GM10266 (cell line): Measurements from ENCODE around the gene SERPINF2.
"Not testable (repeated sequence)": the region's sequence is repeated elsewhere in the genome, so short reads cannot be mapped to it uniquely, and the experiment has no call there.

Experiments
- DNase-seq: peaks from one replicate; pipeline ENCODE4 v3.0.0; 2012; ENCODE audit errors: extremely low spot score
- CTCF ChIP-seq: IDR thresholded peaks from 2 replicates; pipeline ENCODE4 v1.5.1; 2012; ENCODE audit warnings: mild to moderate bottlenecking, low read depth; ENCODE audit not compliant: control insufficient read depth, insufficient read depth; ENCODE audit errors: missing control alignments

The SERPINF2 gene

GRCh38 chr17:1789936-1790335 lies 47.3 kb downstream of the SERPINF2 start:
- no peak for DNase-seq
- no peak for TF ChIP-seq CTCF

GRCh38 chr17:1792495-1793446 lies 50.1 kb downstream of the SERPINF2 start:
- no peak for TF ChIP-seq CTCF
- no peak for DNase-seq

GRCh38 chr17:1793447-1793806 lies 50.8 kb downstream of the SERPINF2 start:
- no peak for TF ChIP-seq CTCF
- DNase-seq, result no peak

- TF ChIP-seq CTCF, result no peak
- DNase-seq, result no peak
These were observed 54.1 kb downstream of the SERPINF2 start for GRCh38 chr17:1796800-1797199.

GRCh38 chr17:1797323-1797722 lies 54.7 kb downstream of the SERPINF2 start:
- TF ChIP-seq CTCF, result no peak
- no peak for DNase-seq

- not testable (repeated sequence) for DNase-seq
These were observed 55.2 kb downstream of the SERPINF2 start for GRCh38 chr17:1797846-1798245.

GRCh38 chr17:1800240-1800639 lies 57.6 kb downstream of the SERPINF2 start:
- no peak for TF ChIP-seq CTCF
- no peak for DNase-seq
